ENCODE data around the gene STARD3.

STARD3 gene

GRCh38 chr17:39687546-39688474 is 50.9 kb downstream of the STARD3 start, which contains the start of gene PGAP3:
Gene PGAP3, minus strand, starts transcription at chr17:39688057. Its CDS starts 43 bp downstream, at chr17:39688014.
- H3K14ac ChIP-seq (ENCODE audit: low read length): no peak within 1 kb of the TSS
- H3K9ac ChIP-seq (ENCODE audit: low read depth, low read length, poor library complexity): peak within 1 kb of the TSS; percentile 95
- no peak within 1 kb of the TSS for H2BK15ac ChIP-seq (ENCODE audit: low read length)
- peak within 1 kb of the TSS; percentile 96 for H2BK5ac ChIP-seq (ENCODE audit: low read length)
- peak within 1 kb of the TSS; percentile 100 for H3K27ac ChIP-seq (replicated peaks; ENCODE audit: low read length)
- H3K9me3 ChIP-seq (replicated peaks in 1 of 2; ENCODE audit: control insufficient read depth in 2 of 2, insufficient read depth in 1 of 2, low read depth in 1 of 2, low read length in 2 of 2): no peaks in the 10 kb centered on the region
- H2BK12ac ChIP-seq (ENCODE audit: low read length): no peak within 1 kb of the TSS
- peak within 1 kb of the TSS; percentile 61 to 87 for H3K4me3 ChIP-seq (ENCODE audit: low read length in 2 of 2)
- no CpG with 5 or more reads among the region's 45 CpGs for WGBS, 2 donors (ENCODE audit: extremely low coverage in 2 of 2, insufficient read length in 2 of 2, insufficient replicate concordance in 1 of 2)
- H3K4me1 ChIP-seq (ENCODE audit: control insufficient read depth in 2 of 2, insufficient read depth in 1 of 2, low read depth in 1 of 2, low read length in 2 of 2): peaks cover 9 to 10% of the 10 kb centered on the region in 2 donors
- peak within 1 kb of the TSS; percentile 62 for H3K4me2 ChIP-seq (ENCODE audit: insufficient read depth, low read length, poor library complexity, severe bottlenecking)
- H4K8ac ChIP-seq (ENCODE audit: low read depth, low read length): no peak within 1 kb of the TSS
- H2AFZ ChIP-seq (ENCODE audit: low read length): peak within 1 kb of the TSS; percentile 97
- H2AK5ac ChIP-seq (ENCODE audit: low read depth, low read length): no peak within 1 kb of the TSS
- DNase-seq (ENCODE audit: low spot score): peak; percentile 87
- H3K23ac ChIP-seq (ENCODE audit: low read depth, low read length, poor library complexity): peak within 1 kb of the TSS; percentile 26
- H3K36me3 ChIP-seq (replicated peaks in 1 of 2; ENCODE audit: control insufficient read depth in 2 of 2, insufficient read depth in 2 of 2, low read length in 2 of 2): peaks cover 3 to 11% of the 10 kb centered on the region in 2 donors
- H3K18ac ChIP-seq (ENCODE audit: low read length): peak within 1 kb of the TSS; percentile 99
- H3K79me1 ChIP-seq (ENCODE audit: low read depth, low read length): peaks cover 2% of the 10 kb centered on the region
- no peak within 1 kb of the TSS for H4K91ac ChIP-seq (ENCODE audit: low read depth, low read length, poor library complexity)
- no peak within 1 kb of the TSS for H3K4ac ChIP-seq (ENCODE audit: low read length)
- H3K27me3 ChIP-seq (ENCODE audit: control insufficient read depth in 3 of 3, insufficient read depth in 3 of 3, low read depth in 1 of 3, low read length in 3 of 3): no peaks in the 10 kb centered on the region
- peak within 1 kb of the TSS; percentile 53 for H2BK120ac ChIP-seq (ENCODE audit: low read depth, low read length)

GRCh38 chr17:39688475-39688835 is 51.5 kb downstream of the STARD3 start:
- Histone ChIP-seq H2BK5ac (ENCODE audit: low read length) (no peak overlapping the region), H3K4ac (ENCODE audit: low read length) (no peak overlapping the region), H3K18ac (ENCODE audit: low read length) (no peak overlapping the region), H2BK15ac (ENCODE audit: low read length) (no peak overlapping the region), H2BK120ac (ENCODE audit: low read depth, low read length) (no peak overlapping the region), H3K23ac (ENCODE audit: low read depth, low read length, poor library complexity) (no peak overlapping the region), H3K4me2 (ENCODE audit: insufficient read depth, low read length, poor library complexity, severe bottlenecking) (peak overlapping the region; percentile 62), H3K79me1 (ENCODE audit: low read depth, low read length) (peaks cover 2% of the 10 kb centered on the region), H3K9ac (ENCODE audit: low read depth, low read length, poor library complexity) (no peak overlapping the region), H2AFZ (ENCODE audit: low read length) (peak overlapping the region; percentile 97), H4K91ac (ENCODE audit: low read depth, low read length, poor library complexity) (no peak overlapping the region), H4K8ac (ENCODE audit: low read depth, low read length) (no peak overlapping the region), H3K4me1 (ENCODE audit: control insufficient read depth in 2 of 2, insufficient read depth in 1 of 2, low read depth in 1 of 2, low read length in 2 of 2) (peaks cover 9 to 10% of the 10 kb centered on the region in 2 donors), H2BK12ac (ENCODE audit: low read length) (no peak overlapping the region), H3K14ac (ENCODE audit: low read length) (no peak overlapping the region), H3K36me3 (replicated peaks in 1 of 2; ENCODE audit: control insufficient read depth in 2 of 2, insufficient read depth in 2 of 2, low read length in 2 of 2) (peaks cover 3 to 11% of the 10 kb centered on the region in 2 donors), H3K4me3 (ENCODE audit: low read length in 2 of 2) (peak overlapping the region; percentile 61 to 87), H2AK5ac (ENCODE audit: low read depth, low read length) (no peak overlapping the region), H3K27me3 (ENCODE audit: control insufficient read depth in 3 of 3, insufficient read depth in 3 of 3, low read depth in 1 of 3, low read length in 3 of 3) (no peaks in the 10 kb centered on the region), H3K27ac (replicated peaks; ENCODE audit: low read length) (peak overlapping the region; percentile 100), H3K9me3 (replicated peaks in 1 of 2; ENCODE audit: control insufficient read depth in 2 of 2, insufficient read depth in 1 of 2, low read depth in 1 of 2, low read length in 2 of 2) (no peaks in the 10 kb centered on the region)
- WGBS, 2 donors (ENCODE audit: extremely low coverage in 2 of 2, insufficient read length in 2 of 2, insufficient replicate concordance in 1 of 2): no CpG with 5 or more reads among the region's 6 CpGs
- no peak for DNase-seq (ENCODE audit: low spot score)

GRCh38 chr17:39688945-39689344 is 52.0 kb downstream of the STARD3 start:
- H3K14ac ChIP-seq (ENCODE audit: low read length): no peak overlapping the region
- H4K91ac ChIP-seq (ENCODE audit: low read depth, low read length, poor library complexity): no peak overlapping the region
- no peak overlapping the region for H3K4ac ChIP-seq (ENCODE audit: low read length)
- H3K9ac ChIP-seq (ENCODE audit: low read depth, low read length, poor library complexity): no peak overlapping the region
- no peak overlapping the region for H3K23ac ChIP-seq (ENCODE audit: low read depth, low read length, poor library complexity)
- no peaks in the 10 kb centered on the region for H3K9me3 ChIP-seq (replicated peaks in 1 of 2; ENCODE audit: control insufficient read depth in 2 of 2, insufficient read depth in 1 of 2, low read depth in 1 of 2, low read length in 2 of 2)
- H4K8ac ChIP-seq (ENCODE audit: low read depth, low read length): no peak overlapping the region
- H2BK12ac ChIP-seq (ENCODE audit: low read length): no peak overlapping the region
- DNase-seq (ENCODE audit: low spot score): no peak
- H3K27me3 ChIP-seq (ENCODE audit: control insufficient read depth in 3 of 3, insufficient read depth in 3 of 3, low read depth in 1 of 3, low read length in 3 of 3): no peaks in the 10 kb centered on the region
- no peak overlapping the region for H3K27ac ChIP-seq (replicated peaks; ENCODE audit: low read length)
- H3K4me1 ChIP-seq (ENCODE audit: control insufficient read depth in 2 of 2, insufficient read depth in 1 of 2, low read depth in 1 of 2, low read length in 2 of 2): peaks cover 9 to 10% of the 10 kb centered on the region in 2 donors
- no CpG with 5 or more reads among the region's 3 CpGs for WGBS, 2 donors (ENCODE audit: extremely low coverage in 2 of 2, insufficient read length in 2 of 2, insufficient replicate concordance in 1 of 2)
- H3K4me3 ChIP-seq (ENCODE audit: low read length in 2 of 2): peak overlapping the region in 1 of 2 donors; percentile 61
- peak overlapping the region; percentile 97 for H2AFZ ChIP-seq (ENCODE audit: low read length)
- no peak overlapping the region for H2BK120ac ChIP-seq (ENCODE audit: low read depth, low read length)
- no peak overlapping the region for H2BK5ac ChIP-seq (ENCODE audit: low read length)
- no peak overlapping the region for H2BK15ac ChIP-seq (ENCODE audit: low read length)
- no peak overlapping the region for H3K18ac ChIP-seq (ENCODE audit: low read length)
- H3K79me1 ChIP-seq (ENCODE audit: low read depth, low read length): peaks cover 2% of the 10 kb centered on the region
- peaks cover 3 to 11% of the 10 kb centered on the region in 2 donors for H3K36me3 ChIP-seq (replicated peaks in 1 of 2; ENCODE audit: control insufficient read depth in 2 of 2, insufficient read depth in 2 of 2, low read length in 2 of 2)
- peak overlapping the region; percentile 62 for H3K4me2 ChIP-seq (ENCODE audit: insufficient read depth, low read length, poor library complexity, severe bottlenecking)
- no peak overlapping the region for H2AK5ac ChIP-seq (ENCODE audit: low read depth, low read length)

GRCh38 chr17:39694593-39694992 is 57.6 kb downstream of the STARD3 start:
- H3K27me3 ChIP-seq (ENCODE audit: control insufficient read depth in 3 of 3, insufficient read depth in 3 of 3, low read depth in 1 of 3, low read length in 3 of 3): no peaks in the 10 kb centered on the region
- H4K91ac ChIP-seq (ENCODE audit: low read depth, low read length, poor library complexity): no peak overlapping the region
- H3K4me1 ChIP-seq (ENCODE audit: control insufficient read depth in 2 of 2, insufficient read depth in 1 of 2, low read depth in 1 of 2, low read length in 2 of 2): peaks cover 23% of the 10 kb centered on the region in 2 donors
- no peak overlapping the region for H3K4me2 ChIP-seq (ENCODE audit: insufficient read depth, low read length, poor library complexity, severe bottlenecking)
- peaks cover 0 to 14% of the 10 kb centered on the region in 2 donors for H3K36me3 ChIP-seq (replicated peaks in 1 of 2; ENCODE audit: control insufficient read depth in 2 of 2, insufficient read depth in 2 of 2, low read length in 2 of 2)
- peak overlapping the region; percentile 36 for H3K9ac ChIP-seq (ENCODE audit: low read depth, low read length, poor library complexity)
- peak overlapping the region; percentile 99 for H3K27ac ChIP-seq (replicated peaks; ENCODE audit: low read length)
- H2BK120ac ChIP-seq (ENCODE audit: low read depth, low read length): no peak overlapping the region
- H3K23ac ChIP-seq (ENCODE audit: low read depth, low read length, poor library complexity): no peak overlapping the region
- H2BK15ac ChIP-seq (ENCODE audit: low read length): peak overlapping the region; percentile 69
- H3K14ac ChIP-seq (ENCODE audit: low read length): no peak overlapping the region
- no peak overlapping the region for H3K4me3 ChIP-seq (ENCODE audit: low read length in 2 of 2)
- H2AFZ ChIP-seq (ENCODE audit: low read length): no peak overlapping the region
- no peak overlapping the region for H4K8ac ChIP-seq (ENCODE audit: low read depth, low read length)
- no peak overlapping the region for H3K4ac ChIP-seq (ENCODE audit: low read length)
- H3K9me3 ChIP-seq (replicated peaks in 1 of 2; ENCODE audit: control insufficient read depth in 2 of 2, insufficient read depth in 1 of 2, low read depth in 1 of 2, low read length in 2 of 2): no peaks in the 10 kb centered on the region
- no peaks in the 10 kb centered on the region for H3K79me1 ChIP-seq (ENCODE audit: low read depth, low read length)
- H3K18ac ChIP-seq (ENCODE audit: low read length): peak overlapping the region; percentile 35
- no peak for DNase-seq (ENCODE audit: low spot score)
- H2BK5ac ChIP-seq (ENCODE audit: low read length): no peak overlapping the region
- H2BK12ac ChIP-seq (ENCODE audit: low read length): peak overlapping the region; percentile 69
- WGBS, 2 donors (ENCODE audit: extremely low coverage in 2 of 2, insufficient read length in 2 of 2, insufficient replicate concordance in 1 of 2): no CpG with 5 or more reads among the region's 5 CpGs
- H2AK5ac ChIP-seq (ENCODE audit: low read depth, low read length): peak overlapping the region; percentile 27

Measured in neuronal stem cell (in vitro differentiated cells).